GM18517 (cell line): ENCODE data around the gene NFX1.
"Not testable (repeated sequence)": the region's sequence is repeated elsewhere in the genome, so short reads cannot be mapped to it uniquely, and the experiment has no call there.

Experiments
- ATAC-seq: cut with Tn5 transposase; IDR thresholded peaks from one replicate; pipeline ENCODE4 v1.9.1; 2021; ENCODE audit warnings: mild to moderate bottlenecking, moderate library complexity; ENCODE audit not compliant: unreplicated experiment

NFX1 gene

DNA sequence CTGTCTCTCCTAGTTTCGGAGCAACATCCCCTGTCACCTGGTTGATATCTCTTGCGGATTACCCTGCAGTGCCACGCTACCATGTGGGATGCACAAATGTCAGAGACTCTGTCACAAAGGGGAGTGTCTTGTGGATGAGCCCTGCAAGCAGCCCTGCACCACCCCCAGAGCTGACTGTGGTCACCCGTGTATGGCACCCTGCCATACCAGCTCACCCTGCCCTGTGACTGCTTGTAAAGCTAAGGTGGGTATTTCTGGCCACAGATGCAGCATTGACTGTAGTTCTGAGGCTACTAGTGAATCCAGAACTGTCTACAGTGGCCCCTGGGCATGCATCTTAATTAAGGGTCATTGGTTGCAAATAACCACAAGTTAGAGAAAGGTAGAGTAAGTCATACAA is 61.2 kb downstream of the NFX1 start:
- ATAC-seq = no peak

DNA sequence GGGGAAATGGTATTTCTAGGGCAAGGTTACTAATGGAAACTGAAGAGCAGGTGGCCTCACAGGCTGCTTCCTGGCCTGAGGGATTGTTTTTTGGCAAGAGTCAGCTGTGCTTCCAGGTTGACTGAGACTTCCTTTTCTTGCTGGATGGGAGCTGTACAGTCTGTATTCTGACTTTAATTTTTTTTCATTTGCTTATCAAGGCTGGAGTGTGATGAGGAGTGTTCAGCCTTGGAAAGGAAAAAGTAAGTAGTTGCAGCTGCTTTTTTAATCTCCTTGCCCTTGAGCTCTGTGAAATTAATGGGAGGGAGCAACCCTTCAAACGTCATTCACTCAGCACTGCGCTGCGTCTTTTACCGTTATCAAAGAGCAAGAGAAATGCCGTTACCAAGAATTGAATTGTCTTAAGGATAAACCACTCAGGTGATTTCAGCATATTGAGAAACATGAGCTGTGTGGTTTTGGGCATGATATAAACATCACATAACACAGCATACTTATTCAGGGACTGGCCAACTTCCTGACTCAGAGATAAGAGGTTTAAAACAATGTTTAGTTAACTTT is 64.4 kb downstream of the NFX1 start:
- ATAC-seq = no peak

DNA sequence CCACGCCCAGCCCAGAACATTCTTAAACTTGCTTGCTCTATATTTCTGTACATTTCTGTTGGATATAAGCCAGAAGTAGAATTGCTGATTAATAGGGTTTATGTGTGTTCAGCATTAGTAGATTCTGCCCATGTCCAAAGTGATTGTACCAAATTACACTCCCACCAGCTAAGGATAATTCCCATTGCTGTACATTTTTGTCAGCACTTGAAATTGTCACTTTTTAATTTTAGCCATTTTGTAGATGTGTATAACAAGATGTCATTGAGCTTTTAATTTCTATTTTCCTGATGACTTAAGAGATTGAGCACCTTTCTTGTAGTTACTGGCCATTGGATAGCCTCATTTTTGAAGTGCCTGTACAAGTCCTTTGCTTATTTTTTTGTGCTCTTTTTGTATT is 65.6 kb downstream of the NFX1 start:
- ATAC-seq = no peak

DNA sequence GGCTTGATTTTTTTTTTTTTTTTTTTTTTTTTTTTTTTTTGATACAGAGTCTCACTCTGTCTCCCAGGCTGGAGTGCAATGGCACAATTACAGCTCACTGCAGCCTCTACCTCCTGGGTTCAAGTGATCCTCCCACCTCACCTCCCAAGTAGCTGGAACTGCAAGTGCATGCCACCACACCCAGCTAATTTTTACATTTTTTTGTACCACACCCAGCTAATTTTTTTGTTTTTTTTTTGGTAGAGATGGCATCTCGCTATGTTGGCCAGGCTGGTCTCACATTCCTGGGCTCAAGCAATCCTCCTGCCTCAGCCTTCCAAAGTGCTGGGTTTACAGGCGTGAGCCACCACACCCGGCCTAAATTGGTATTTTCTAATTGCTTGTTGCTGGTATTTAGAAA is 68.3 kb downstream of the NFX1 start:
- not testable (repeated sequence) for ATAC-seq

DNA sequence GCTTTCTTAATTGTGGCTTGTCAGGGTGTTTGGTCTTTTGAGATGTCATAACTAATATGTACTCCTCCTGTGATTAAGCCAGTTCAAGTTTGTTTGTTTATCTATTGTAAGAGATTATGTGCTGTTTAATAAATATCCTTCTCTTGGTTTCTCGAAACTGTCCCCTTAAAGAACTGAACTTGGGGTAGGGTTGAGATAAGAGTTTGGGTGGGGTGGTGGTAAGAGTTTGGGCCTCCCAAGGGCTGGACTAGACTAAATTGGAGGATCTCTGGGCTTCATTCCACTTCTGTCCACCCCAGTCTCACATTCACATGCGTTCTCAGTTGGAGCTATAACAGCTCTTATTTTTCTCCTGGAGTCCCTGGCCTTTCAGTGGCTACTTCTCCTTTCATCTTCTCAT is 73.8 kb downstream of the NFX1 start:
- no peak for ATAC-seq

DNA sequence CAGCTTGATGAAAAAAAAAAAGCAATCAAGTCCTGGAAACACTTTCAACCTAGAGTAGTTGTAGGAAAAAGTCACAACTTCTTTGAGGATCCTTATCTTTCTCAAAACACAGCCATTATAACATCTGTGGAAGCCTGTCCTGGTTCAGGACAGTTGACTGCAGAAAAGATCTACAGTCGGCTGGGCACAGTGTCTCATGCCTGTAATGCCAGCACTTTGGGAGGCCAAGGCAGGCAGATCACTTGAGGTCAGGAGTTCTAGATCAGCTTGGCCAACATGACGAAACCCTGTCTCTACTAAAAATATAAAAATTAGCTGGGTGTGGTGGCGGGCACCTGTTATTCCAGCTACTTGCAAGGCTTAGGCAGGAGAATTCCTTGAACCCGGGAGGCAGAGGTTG is 74.5 kb downstream of the NFX1 start:
- ATAC-seq = not testable (repeated sequence)

DNA sequence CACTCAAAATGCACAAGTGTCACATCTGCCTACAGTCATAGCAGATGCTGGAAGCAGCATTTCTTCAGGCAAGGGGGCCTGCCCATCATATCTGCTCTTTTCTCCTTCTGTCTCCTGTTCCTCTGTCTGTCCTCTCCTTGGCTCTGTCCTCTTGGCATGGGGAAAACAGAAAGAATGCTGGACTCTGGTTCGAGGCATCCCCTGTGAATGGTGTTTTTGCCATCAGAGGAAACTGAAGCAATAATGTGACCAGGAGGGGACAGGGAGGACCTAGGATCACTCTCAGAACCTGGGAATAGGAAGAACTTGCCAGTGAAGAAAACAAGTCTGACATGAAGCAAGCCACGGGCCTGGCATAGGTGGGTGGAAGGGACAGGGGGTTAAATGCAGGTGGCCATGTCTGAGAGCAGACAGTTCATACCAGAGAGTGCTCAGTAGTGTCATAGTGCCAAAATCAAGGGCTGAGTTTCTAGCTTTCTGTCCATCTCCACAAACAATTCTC is 76.7 kb downstream of the NFX1 start:
- no peak for ATAC-seq

DNA sequence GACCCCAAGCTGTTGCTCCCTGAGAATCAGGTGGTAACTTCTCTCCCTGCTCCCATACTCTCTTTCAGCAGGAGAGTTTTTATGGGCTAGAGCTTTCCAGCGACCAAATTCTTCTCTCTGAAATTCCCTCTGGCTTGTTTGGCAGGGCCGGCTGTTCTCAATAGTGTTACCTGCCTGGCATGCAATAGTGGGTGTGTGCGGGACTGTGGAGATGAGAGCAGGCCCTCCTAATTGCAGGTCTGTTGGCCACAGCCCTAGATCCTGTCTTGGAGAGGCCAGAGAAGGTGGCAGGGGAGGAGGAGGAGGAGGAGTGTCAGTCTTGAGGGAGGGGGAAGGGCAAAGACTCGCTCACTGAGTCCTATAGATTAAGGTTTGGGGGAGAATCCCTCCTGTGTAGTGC is 82.6 kb downstream of the NFX1 start:
- no peak for ATAC-seq

DNA sequence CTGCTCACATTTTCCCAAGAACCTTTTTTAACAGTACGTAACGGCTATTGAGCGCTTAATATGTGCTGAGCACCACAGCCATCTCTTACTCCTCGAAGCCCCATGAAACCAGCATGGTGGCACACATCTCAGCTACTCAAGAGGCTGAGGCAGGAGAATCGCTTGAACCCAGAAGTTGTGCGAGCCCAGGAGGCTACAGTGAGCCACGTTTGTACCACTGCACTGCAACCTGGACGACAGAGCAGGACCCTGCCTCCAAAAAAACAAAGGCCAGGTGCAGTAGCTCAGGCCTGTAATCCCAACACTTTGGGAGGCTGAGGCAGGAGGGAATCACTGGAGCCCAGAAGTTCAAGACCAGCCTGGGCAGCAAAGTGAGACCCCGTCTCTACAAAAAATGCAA is 83.9 kb downstream of the NFX1 start:
- no peak for ATAC-seq

DNA sequence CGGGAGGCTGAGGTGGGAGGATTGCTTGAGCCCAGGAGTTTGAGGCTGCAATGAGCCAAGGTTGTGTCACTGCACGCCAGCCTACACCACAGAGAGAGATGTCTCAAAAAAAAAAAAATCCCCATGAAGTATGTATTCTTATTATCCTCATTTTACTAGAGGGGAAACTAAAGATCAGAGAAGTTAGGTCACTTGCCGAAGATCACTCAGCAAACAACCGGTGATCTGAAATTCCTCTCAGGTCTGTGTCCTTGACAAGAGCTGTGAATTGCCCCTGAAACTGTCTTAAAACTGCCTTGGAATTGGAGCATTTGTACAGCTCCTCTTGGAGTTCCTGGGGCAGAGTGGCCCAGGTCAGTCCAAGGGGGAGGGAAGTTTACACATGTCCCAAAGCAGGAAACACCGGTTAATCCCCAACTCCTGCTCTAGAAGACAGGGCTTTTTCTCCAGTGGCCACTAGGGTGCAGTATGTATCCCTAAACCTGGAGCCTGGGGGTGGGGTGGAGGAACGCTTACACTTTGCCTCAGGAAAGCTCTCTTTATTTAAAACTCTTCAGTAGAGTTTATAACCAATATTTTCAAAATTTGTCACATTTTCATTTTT is 84.4 kb downstream of the NFX1 start:
- peak; percentile 69 for ATAC-seq

DNA sequence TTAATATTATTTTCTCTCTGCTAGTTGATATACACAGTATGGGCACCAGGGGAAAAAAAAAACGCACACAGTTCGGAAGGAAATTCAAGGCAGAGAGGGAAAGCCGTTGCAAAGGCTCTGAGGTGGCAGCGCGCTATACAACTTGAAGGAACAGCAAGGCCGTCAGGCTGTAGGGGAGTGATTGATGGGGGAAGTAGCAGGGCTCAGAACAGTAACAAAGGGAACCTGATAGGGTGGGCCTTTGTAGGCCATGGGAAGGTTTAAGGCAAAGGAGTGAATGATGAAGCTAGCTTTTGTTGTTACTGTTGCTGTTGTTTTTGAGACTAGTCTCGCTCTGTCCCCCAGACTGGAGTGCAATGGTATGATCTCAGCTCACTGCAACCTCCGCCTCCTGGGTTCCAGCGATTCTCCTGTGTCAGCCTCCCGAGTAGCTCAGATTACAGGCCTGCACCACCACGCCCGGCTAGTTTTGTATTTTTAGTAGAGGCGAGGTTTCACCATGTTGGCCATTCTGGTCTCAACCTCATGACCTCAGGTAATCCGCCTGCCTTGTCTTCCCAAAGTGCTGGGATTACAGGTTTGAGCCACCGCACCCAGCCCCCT is 85.0 kb downstream of the NFX1 start:
- no peak for ATAC-seq

DNA sequence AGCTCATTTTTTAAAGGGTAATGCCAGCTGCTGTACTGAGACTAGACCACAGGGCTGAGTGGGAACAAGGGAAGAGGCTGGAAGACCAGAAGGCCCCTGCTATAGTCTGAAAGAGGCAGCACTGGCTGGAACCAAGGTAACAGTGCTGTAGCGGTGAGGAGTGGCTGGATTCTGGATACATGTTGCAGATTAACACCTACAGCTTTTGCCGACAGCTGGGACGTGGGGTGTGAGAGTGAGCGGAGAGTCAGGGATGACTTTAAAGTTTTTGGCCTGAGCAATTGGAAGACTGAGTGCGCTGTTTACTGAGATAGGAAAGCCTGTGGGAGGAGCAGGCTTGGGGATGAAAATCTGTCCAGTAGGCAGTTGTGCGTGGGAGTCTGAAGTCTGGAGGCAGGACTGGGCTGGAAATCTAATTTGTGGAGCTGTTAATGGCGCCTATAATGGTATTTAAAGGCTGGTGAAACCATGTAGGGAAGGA is 85.6 kb downstream of the NFX1 start:
- ATAC-seq = no peak

DNA sequence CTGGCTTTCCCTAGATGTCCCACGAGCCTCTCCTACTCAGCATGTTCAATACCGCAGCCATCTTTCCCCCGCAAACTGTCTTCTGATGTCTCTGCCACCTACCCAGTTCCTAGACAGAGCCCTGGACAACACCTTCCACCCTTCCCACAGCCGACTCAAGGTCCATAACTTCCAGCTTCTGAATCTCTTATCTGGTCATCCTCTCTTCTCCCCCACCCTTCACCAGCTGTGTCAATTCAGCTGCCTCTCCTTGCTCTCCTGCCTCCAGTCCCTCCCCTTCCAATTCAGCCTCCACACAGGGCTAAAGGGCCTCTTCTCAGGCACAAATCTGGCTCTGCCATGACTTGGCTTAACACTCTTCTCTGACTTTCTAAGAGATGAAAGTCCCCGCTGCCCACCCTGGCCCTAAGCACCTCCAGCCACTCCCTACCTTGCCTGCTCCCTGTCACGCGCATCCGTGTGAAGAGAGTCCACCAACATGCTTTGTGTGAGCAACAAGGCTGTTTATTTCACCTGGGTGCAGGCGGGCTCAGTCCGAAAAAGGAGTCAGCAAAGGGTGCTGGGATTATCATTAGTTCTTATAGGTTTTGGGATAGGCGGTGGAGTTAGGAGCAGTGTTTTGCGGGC is 86.9 kb downstream of the NFX1 start:
- no peak for ATAC-seq

DNA sequence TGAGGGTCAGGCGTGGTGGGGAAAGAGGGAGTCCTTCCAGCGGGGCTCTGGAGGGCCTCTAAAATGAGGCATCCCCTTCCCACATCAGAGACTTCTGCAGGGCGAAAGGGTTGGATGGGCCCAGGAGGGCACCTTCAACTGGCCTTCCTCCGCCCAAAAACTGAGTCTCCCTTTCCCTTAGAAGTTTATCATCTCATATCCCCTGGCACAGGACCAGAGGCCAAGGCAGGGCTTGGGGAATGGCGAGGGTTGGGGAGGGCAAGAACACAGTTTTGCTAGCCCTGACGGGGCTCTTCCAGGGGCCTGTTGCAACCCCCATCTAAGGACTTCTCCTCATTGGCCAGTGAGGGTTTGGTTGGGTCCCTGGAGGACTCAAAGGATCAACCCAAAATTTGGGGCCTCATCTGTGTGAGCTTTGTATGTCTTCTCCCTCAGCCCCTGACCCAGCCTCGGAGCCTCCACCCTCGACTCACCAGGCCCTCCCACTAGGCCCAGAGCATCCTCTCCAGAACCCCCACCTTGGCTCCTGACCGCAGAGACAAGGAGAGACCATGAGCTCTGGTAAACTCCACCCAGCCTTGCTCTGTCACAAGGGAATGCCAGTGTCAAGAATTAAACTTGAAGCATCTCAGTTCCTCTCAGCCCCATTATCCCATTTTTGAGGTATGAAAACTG is 87.9 kb downstream of the NFX1 start:
- ATAC-seq = no peak

DNA sequence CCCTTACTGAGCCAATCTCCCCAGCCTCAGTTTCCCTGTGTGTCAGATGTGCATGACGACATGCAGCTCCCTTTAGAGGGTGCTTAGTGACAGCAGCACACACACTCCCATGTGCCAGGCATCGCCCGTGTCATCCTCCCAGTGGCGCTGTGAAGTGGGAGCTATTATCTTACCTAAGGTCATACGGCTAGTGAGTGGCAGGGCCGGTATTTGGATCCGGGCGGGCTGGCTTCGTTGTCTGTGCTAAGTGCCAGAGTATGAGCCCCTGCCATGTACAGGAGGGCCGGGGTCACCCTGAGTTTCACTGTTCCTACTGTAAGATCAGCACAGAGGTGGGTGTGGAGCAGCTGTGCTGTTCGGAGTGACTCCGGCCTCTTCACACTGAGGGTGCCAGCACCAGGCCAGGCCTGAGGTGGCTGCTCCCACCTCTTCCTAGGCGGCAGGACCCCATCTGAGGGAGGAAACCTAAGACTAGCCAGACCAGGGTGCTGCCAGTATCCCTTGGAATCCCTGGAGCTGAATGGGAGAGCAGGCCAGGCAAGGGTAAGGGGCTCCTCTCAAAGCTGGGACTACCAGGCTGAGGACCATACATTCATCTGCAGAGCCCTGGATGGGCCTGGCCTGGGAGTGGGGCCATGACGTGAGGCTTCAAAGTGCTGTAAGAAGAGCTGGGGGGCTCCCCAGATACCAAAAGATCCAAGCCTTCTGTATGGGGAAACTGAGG is 89.5 kb downstream of the NFX1 start:
- no peak for ATAC-seq

DNA sequence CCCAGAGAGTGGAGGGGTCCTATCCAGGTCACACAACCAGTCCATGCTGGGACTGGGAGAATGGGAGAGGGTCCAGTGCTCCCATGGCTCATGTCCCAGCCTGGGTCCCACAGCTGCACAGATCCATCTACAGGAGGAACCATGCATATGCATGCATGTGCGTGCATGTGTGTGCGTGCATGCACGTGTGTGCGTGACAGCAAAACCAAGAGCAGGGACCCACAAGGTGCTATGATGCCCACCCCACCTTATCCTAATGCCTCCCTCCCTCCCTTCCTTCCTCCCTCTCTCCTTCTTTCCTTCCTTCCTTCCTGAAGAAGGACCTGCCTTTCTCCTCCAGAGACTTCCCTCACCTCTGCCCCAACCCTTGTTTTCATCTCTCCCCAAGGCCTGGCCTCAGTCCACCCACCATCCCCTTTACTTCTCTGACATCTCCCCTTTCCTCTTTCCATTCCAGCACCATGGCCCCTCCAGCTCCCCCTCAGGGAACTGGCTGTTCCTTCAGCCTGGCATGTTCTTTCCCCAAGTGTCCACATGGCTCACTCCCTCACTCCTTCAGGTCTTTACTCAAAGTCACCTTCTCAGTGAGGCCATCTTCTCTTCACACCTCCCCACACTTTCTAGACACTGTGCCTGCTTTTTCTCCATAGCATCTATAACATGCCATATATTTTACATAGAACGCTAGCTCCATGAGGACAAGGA is 90.2 kb downstream of the NFX1 start:
- no peak for ATAC-seq

DNA sequence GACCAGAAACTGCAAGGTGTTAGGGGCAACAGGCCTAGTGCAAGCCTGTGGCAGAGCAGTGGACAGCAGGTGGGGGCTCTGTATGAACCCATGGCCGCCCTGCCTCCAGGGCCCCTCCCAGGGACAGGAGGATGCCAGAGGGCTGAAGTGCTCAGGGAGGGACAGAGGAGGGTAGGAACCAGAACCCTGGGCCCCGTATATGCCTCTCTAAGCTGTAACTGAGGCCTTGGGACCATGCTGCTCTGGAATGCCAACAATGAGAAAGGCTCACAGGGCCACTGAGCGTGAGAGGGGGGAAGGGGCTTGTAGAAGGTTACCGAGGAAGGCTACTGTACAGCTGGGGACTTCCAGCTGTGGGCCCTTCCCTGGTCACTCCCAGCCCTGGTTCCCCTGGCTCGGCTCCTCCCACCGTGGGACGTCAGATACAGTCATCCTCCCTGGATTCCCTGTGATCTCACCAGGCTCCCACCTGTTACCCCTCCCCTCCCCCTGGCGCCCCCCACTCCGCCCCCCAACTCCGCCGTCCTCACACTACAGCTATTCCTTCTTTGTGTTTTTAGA is 91.0 kb downstream of the NFX1 start:
- no peak for ATAC-seq

DNA sequence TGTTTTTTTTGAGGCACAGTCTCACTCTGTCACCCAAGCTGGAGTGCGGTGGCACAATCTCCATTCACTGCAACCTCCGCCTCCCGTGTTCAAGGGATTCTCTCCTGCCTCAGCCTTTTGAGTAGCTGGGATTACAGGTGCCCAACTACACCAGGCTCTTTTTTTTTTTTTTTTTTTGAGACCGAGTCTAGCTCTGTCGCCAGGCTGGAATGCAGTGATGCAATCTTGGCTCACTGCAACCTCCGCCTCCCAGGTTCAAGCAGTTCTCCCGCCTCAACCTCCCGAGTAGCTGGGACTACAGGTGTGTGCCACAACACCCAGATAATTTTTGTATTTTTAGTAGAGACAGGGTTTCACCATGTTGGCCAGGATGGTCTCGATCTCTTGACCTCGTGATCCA is 92.1 kb downstream of the NFX1 start:
- not testable (repeated sequence) for ATAC-seq

DNA sequence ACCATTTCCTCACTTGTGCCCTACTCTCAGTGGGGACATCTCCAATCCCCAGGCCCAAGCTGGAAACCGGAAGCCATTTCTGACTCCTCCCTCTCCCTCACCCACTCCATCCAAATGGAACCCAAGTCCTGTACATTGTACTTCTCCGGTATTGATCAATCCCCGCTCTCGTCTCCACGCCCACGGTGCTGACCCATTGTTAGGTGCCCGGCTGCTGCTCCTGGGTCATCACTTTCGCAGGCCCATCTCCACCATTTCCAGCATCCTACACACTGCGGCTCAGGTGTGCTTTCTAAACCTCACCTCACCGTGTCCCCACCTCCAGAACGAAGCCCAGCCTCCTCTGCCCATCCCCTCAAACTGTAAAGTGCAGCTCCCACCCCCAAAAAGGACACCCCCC is 93.1 kb downstream of the NFX1 start:
- not testable (repeated sequence) for ATAC-seq

DNA sequence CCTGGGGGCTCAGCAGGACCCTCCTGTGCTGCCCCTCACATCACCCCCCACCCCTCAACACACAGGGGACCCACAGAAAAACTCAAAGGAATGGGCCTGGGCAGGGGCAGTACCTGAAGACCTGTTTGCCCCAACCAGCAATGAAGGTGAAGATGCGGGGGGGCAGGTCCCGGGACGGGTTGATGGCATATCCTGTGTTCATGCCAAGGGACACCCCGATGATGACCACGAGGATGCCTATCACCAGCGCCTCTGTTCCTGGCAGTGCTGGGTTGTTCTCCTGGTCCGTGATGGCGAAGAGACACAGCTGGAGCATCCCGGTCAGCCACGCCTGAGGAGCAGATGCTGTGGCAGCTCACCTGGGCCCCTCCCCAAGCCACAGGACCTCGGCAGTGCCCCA is 95.2 kb downstream of the NFX1 start:
- ATAC-seq = not testable (repeated sequence)
